ENCODE measurements around the gene RUNX1. TPM values are rescaled to one million over a fixed set of nuclear protein-coding genes. Genes with fewer than 3 reads are reported as not detected.

RUNX1 gene
- total and polyA plus RNA-seq, 2 donors (not counting 3 experiments of a cell fraction or from before 2014, with no cell fraction given): 4.6 to 17.9 TPM

DNA sequence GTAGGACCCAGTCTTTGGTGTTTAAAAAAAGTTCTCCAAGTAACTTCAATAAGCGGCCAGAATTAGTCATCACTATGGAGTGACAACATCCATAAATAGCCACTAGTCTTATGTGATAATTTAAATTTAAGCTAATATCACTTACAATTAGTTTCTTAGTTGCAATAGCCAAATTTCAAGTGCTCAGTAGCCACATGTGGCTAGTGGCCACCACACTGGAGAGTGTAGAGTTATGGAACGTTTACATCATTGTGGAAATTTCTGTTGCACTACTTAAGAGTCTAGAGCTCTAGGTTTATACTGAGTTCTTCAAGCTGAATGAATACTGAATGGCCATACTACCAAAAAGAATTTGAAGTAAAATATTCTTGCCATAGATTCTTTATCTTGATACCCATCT, 121.1 kb downstream of the RUNX1 start:
- Histone ChIP-seq H3K9ac (replicated peaks; ENCODE audit: extremely low read depth, insufficient read depth, low read length) (no peak overlapping the region), H2AFZ (ENCODE audit: low read depth, low read length) (no peak overlapping the region), H3K79me2 (ENCODE audit: control insufficient read depth, insufficient read depth, low read length) (no peaks in the 10 kb centered on the region), H3K36me3 (ENCODE audit: control insufficient read depth in 2 of 2, extremely low read depth in 1 of 2, insufficient read depth in 2 of 2, low read length in 2 of 2) (no peaks in the 10 kb centered on the region), H4K20me1 (replicated peaks; ENCODE audit: control insufficient read depth, extremely low read depth, insufficient read depth, low read length) (no peaks in the 10 kb centered on the region), H3K9me3 (replicated peaks; ENCODE audit: control insufficient read depth, insufficient read depth, low read length) (no peaks in the 10 kb centered on the region), H3K4me3 (replicated peaks in 1 of 3; ENCODE audit: insufficient read depth in 1 of 3, low read depth in 1 of 3, low read length in 3 of 3) (no peak overlapping the region), H3K27ac (ENCODE audit: insufficient read depth, low read depth, low read length) (no peak overlapping the region), H3K4me1 (ENCODE audit: control insufficient read depth, extremely low read depth, insufficient read depth, low read length) (no peaks in the 10 kb centered on the region), H3K9me1 (replicated peaks; ENCODE audit: control insufficient read depth, extremely low read depth, insufficient read depth, low read length) (no peaks in the 10 kb centered on the region), H3K27me3 (ENCODE audit: control insufficient read depth in 2 of 2, insufficient read depth in 2 of 2, low read length in 2 of 2) (peaks cover 2 to 14% of the 10 kb centered on the region in 2 experiments), H3K4me2 (ENCODE audit: insufficient read depth, low read length) (no peak overlapping the region)
- DNase-seq (ENCODE audit: low read depth, low spot score) (no peak), FAIRE-seq (no peak)
- ChIA-PET CTCF (interaction anchor here (1.1 kb wide), 1 partner anchor 33 kb away, joined by 3 read pairs; no protein-coding TSS in a partner anchor), POLR2A (no interaction called here)
- no peak for TF ChIP-seq JUN (IDR thresholded peaks at IDR 0.05; ENCODE audit: borderline replicate concordance, insufficient read depth, insufficient read length, low read depth)
- TF ChIP-seq, protein P1, sequence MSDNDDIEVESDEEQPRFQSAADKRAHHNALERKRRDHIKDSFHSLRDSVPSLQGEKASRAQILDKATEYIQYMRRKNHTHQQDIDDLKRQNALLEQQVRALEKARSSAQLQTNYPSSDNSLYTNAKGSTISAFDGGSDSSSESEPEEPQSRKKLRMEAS (IDR thresholded peaks at IDR 0.05; ENCODE audit: insufficient read depth, insufficient read length): no peak
- TF ChIP-seq POLR2AphosphoS5 (IDR thresholded peaks at IDR 0.05; ENCODE audit: insufficient read depth, low read depth, low read length): no peak
- TF ChIP-seq FOS (IDR thresholded peaks at IDR 0.05; ENCODE audit: borderline replicate concordance, insufficient read depth, low read length): no peak
- TF ChIP-seq GATA2 (IDR thresholded peaks at IDR 0.05; ENCODE audit: insufficient read depth, insufficient read length, low read depth, low read length): no peak
- no peak for TF ChIP-seq POLR2A (IDR thresholded peaks at IDR 0.05; ENCODE audit: low read depth, low read length)
- no peak for TF ChIP-seq EZH2 (IDR thresholded peaks at IDR 0.05; ENCODE audit: borderline replicate concordance, low read depth, low read length, severe bottlenecking)
- TF ChIP-seq MYC (IDR thresholded peaks at IDR 0.05; ENCODE audit: low read depth, low read length): no peak
- TF ChIP-seq, protein P2, sequence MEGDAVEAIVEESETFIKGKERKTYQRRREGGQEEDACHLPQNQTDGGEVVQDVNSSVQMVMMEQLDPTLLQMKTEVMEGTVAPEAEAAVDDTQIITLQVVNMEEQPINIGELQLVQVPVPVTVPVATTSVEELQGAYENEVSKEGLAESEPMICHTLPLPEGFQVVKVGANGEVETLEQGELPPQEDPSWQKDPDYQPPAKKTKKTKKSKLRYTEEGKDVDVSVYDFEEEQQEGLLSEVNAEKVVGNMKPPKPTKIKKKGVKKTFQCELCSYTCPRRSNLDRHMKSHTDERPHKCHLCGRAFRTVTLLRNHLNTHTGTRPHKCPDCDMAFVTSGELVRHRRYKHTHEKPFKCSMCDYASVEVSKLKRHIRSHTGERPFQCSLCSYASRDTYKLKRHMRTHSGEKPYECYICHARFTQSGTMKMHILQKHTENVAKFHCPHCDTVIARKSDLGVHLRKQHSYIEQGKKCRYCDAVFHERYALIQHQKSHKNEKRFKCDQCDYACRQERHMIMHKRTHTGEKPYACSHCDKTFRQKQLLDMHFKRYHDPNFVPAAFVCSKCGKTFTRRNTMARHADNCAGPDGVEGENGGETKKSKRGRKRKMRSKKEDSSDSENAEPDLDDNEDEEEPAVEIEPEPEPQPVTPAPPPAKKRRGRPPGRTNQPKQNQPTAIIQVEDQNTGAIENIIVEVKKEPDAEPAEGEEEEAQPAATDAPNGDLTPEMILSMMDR (IDR thresholded peaks at IDR 0.05; ENCODE audit: extremely low read depth in 1 of 2, insufficient read depth in 1 of 2, low read depth in 1 of 2, low read length in 2 of 2): no peak
- intact Hi-C loops (cut with micrococcal nuclease): no loop called here
- dilution Hi-C loops (cut with MboI; ENCODE audit: extremely low pct_ligation_motif_present, low sequenced_read_pairs): no loop called here
- no TSS peak for BruUV-seq (replicated peaks)

All from endothelial cell of umbilical vein (primary cell).